HUDEP-2 (cell line): ENCODE data around the gene CSTA.
"Not testable (repeated sequence)": the region's sequence is repeated elsewhere in the genome, so short reads cannot be mapped to it uniquely, and the experiment has no call there.

Source experiments
- DNase-seq, 76 experiments: peaks; one replicate each; lab custom pipeline; 2025; ENCODE audit not compliant: unreplicated experiment in 76 of 76; lab: John Stamatoyannopoulos, UW

Gene CSTA

GRCh38 chr3:122318620-122319019 is 6.4 kb upstream of the CSTA start:
- no peak for DNase-seq

DNA sequence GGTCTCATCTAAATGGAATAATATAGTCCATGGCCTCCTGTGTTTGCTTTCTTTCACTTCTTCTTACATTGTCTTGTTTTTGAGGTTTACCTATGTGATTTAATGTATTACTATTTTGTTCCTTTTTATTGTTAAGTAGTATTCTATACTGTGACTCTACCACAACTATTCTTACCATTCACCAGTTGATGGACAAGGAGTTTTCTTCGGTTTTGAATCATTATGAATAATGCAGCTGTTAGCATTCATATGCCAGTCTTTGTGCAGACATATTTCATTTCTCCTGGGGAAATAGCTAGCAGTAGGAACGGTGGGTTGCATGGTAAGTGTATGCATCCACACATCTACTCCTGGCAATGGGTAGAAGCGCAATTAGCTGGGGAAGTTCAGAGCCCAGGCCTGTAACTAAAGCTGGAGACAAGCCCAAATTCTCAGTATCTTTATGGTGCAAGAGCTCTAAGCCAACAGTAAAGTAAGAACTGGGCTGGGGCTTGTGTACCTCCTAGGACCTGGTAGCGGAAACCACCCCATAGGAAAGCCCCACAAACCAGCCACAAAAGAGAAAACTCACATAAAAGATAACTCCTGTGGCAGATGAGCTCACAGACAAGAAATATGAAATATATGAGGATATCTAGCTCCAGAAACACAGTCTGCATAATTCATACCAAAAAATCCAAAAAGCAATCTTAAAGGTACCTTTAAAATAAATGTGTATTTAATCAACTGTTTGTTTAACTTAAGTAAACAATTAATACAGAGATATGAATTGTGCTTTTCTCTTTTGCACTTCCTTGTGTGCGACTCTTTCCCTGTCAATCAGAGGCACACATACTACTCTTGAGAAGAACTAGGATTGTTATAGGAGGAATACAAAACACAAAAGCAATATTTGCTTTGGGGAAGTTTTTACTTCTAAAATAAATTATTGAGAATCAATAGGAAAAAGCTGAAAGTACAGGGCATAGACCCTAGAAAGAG is 2.7 kb upstream of the CSTA start:
- no peak for DNase-seq

GRCh38 chr3:122325769-122326168 is 721 bp downstream of the CSTA start:
- DNase-seq = no peak

GRCh38 chr3:122331886-122332285 is 6.8 kb downstream of the CSTA start:
- no peak for DNase-seq

- no peak for DNase-seq
Observed at GRCh38 chr3:122332551-122332950, 7.5 kb downstream of the CSTA start.

GRCh38 chr3:122342803-122343202 is 17.8 kb downstream of the CSTA start:
- no peak for DNase-seq

DNA sequence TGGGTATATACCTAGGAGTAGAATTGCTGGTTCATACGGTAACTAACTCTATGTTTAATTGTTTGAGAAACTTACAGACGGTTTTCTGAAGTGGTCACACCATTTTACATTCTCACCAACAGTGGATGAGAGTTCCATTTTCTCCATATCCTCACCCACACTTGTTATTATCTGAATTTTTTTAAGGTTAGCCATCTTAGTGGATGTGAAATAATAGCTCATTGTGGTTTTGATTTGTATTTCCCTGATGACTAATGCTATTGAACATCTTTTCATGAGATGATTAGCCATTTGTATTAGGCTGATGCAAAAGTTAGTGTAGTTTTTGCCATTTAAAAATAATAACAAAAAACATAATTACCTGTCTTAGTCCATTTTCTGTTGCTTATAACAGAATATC is 18.6 kb downstream of the CSTA start:
- DNase-seq = no peak

DNA sequence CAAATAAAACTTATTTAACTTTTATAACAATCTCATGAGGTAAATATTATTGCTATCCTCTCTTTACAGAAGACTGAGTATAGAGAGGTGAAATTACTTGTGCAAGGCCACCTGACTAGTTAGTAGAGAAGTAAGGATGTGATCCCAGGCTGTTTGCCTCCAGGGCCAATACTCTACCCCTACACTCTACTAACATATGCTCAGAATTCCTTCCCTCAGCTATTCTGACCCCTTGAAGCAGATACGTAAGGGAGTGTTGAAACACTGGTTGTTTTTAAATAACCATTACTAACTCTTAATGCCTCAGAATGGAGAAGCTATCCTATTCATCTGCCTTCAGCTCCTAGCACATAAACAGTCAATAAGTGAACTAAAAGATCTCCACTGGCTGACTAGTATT is 24.1 kb downstream of the CSTA start:
- DNase-seq = no peak

DNA sequence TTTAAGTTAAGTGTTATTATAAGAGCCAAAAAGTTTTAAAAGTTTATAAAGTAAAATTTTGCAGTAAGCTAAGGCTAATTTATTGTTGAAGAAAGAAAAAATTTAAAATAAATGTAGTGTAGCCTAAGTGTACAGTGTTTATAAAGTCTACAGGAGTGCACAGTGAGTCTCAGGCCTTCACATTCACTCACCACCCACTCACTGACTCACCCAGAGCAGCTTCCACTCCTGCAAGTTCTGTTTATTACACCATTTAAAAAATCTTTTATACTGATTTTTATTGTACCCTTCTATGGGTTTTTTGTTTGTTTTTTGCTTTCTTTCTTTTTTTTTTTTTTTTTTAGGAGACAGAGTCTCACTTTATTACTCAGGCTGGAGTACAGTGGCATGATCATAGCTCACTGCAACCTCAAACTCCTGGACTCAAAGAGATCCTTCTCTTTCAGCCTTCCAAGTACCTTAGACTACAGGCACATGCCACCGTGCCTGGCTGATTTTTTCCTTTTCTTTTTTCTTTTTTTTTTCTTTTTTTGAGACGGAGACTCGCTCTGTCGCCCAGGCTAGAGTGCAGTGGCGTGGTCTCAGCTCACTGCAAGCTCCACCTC is 25.9 kb downstream of the CSTA start:
- DNase-seq = no peak

- DNase-seq = no peak
Observed at GRCh38 chr3:122351612-122352011, 26.6 kb downstream of the CSTA start.

- DNase-seq = peak in 12 of 76 experiments; percentile 1 to 39 (median 8)
Observed at GRCh38 chr3:122353215-122353614, 28.2 kb downstream of the CSTA start.

DNA sequence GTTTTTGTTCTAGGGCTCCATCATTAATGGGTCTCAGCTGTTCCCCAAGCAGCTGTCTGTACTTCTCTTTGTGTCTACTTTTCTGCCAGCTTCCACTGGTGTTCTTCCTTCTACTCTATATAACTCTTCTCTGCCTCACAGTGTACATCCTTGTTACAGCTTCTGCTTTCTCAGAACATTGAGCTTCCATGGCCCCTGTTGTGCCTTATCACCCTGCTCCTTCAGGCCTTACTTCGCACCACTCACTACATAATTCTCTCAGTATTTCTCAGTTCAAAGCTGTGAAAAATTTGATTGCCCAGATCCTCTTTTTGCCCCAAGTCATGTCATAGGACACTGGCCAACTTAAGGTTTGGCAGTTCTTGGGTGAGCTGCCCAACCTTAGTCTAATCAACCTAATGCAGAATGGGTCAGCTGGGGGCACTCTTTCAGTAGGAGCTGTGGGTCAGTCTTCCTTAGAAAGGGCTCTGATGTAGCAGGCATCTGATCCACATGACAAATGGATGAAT is 28.9 kb downstream of the CSTA start:
- DNase-seq = peak in 12 of 76 experiments; percentile 1 to 42 (median 25)

DNA sequence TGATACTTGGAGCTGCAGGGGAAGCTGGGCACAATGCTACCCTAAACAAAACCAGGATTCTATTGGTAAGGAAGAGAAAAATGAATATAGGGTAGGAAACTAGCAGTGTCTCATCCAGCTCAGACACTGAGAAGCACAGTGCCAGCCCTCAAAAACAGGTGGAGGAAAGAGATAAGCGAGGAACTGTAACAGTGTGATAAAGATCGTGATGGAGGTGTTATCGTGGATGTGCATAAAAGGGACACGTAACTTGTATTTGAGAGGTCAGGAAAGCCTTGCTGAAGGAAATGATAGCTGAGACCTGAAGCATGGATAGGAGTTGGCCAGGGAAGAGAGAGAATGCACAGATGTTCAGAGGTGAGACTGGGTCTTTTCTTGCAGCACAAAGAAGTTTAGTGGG is 30.6 kb downstream of the CSTA start:
- peak in 55 of 76 experiments; percentile 1 to 79 (median 32) for DNase-seq

DNA sequence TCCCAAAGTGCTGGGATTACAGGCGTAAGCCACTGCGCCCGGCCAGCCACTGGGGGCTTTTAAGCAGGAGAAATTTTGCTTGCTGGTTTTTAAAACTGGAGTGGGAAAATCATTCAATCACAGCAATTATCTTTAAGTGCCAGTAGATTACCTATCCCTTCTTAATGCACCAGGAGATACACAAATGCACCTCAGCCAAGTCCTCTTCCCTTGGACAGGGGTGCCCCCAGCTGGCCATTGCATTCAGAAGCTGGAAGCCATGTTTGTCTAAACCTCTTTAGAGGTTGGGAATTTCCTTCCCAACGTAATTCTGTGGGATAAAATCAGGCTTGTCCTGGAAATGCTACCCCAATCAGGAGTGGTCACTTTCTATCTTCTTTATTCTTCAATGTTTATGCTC is 31.4 kb downstream of the CSTA start:
- peak in 29 of 76 experiments; percentile 2 to 42 (median 12) for DNase-seq

DNA sequence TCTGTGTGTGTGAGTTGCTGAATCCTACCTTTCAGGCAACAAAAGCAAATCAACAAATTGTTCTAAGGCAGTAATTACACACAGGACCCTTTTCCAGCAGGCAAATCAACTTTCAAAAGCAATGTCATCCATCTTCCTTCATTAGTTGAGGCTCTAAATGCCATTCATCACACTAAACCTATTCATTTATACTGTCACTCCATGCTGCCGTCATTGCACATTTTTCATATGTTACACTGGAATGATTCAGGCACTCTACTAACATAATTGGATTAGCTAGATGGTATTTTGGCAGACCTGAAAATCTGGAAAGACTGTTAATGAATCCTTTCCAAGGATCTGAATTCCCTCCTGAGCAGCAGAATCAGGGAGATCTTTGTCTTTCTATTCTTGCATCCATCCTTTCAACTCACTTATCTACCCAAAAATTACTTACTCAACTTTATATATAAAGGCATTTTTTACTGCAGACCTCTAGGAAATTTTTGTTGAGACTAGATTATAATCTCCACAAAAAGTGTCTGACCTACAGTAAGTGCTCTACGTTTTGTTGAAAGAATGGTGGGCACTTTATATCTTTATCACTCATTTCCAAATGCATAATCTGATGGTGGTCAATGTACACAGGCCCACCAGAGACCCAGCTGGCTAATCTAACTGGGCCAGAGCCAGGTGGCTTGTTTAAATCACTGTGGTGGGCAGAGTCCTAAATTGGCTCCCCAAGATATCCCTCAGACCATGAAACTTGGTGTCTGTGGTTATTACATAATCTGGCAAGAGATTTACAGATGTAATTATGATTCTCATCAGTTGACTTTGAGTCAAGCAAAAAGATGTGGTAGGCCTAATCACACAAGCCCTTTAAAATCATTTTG is 33.0 kb downstream of the CSTA start:
- DNase-seq = no peak

- DNase-seq = no peak
Observed at GRCh38 chr3:122358703-122359032, 33.6 kb downstream of the CSTA start.

DNA sequence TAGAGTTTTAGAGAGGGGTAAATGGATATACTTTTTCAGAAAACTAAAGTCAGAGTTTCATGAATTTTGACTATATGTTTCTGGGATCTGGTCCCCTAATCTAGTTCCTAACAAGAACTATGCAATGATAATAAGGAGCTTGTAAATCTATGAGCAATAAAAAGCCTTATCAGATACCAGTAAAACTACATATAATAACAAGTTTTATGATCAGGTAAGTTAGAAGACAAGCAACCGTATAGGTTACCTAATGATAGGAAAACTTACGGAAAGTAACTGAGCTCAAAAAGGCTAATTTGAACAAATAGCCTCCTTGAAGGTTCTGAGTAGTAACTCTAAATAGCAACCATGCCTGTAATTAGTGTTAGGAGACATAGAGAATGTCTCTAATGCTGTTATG is 37.0 kb downstream of the CSTA start:
- DNase-seq = no peak

- DNase-seq = no peak
Observed at GRCh38 chr3:122364490-122364889, 39.4 kb downstream of the CSTA start.

DNA sequence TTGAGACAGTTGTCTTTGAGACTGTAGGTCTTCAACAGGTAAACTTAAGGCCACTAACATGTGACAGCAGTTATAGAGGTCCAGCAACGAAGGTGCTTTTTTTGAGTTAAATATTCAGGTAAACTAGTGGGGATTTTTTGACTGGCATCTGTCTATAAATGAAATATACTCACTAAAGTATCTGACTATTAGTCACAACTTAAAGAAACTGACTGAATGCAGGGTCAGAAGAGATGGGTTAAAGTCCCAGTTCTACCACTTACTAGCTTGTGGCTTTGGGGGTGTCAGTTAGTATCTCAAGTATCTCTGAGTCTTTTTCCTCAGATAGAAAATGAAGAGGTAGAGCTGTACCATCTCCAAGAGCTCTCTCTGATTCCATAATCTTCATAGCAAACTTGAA is 40.0 kb downstream of the CSTA start:
- no peak for DNase-seq

DNA sequence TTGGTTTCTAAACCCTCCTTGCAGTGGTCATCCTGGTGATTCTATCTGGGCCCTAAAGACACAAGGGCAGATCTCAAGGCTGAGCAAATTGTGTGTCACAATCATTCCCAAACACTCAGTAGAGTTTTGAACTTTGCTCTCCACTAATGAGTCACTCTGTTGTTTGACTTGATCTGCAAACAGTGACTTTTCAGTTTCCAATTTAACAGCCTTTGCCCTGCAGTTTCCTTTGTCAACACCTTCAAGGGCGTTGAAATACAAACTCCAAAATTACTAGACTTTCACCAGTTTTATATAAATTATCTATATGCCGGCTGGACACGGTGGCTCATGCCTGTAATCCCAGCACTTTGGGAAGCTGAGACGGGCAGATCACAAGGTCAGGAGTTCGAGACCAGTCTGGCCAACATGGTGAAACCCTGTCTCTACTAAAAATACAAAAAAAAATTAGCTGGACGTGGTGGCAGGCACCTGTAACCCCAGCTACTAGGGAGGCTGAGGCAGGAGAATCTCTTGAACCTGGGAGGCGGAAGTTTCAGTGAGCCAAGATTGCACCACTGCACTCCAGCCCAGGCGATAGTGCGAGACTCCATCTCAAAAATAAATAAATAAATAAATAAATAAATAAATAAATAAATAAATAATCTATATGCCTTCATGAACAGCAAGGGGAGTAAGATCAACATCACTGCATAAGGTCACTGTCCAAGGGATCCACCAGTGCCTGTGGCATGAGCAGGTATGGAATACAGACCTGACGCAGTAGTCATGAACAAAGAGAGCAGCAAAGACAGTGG is 40.7 kb downstream of the CSTA start:
- not testable (repeated sequence) for DNase-seq
